GM12878 (cell line): Measurements from ENCODE around the gene CTIF. TPM values are rescaled to one million over a fixed set of nuclear protein-coding genes. Genes with fewer than 3 reads are reported as not detected.

ENCODE experiments used
- ATAC-seq: fragments of 200-7000 bp; cut with Tn5 transposase; 3 replicates; pipeline ENCODE4 v1.9.1; 2020; ENCODE audit warnings: mild to moderate bottlenecking, moderate library complexity
- BruUV-seq: library from RNA; stranded (reverse); fragments of 400-500 nt; replicated peaks from 2 replicates; lab custom pipeline; 2021; lab: Mats Ljungman, UMichigan
- CTCF ChIA-PET: fragments of 300-600 bp; sonication (Branson Sonifier 250); formaldehyde crosslinking; extraction: SDS; loops from one replicate; lab custom pipeline; 2021; ENCODE audit warnings: inconsistent platforms; lab: Yijun Ruan, JAX
- POLR2A ChIA-PET: fragments of 350-600 bp; formaldehyde crosslinking; extraction: SDS; loops from one replicate; lab custom pipeline; 2021; ENCODE audit warnings: inconsistent platforms; lab: Charles Lee
- RAD21 ChIA-PET: fragments of 300-600 bp; sonication (Branson Sonifier 250); formaldehyde crosslinking; loops from one replicate; lab custom pipeline; 2023; ENCODE audit warnings: antibody characterized with exemption; ENCODE audit not compliant: unreplicated experiment; lab: Charles Lee
- SMC1A ChIA-PET: fragments of 300-600 bp; sonication (Branson Sonifier 250); formaldehyde crosslinking; loops from one replicate; lab custom pipeline; 2023; ENCODE audit not compliant: unreplicated experiment, uncharacterized antibody; lab: Charles Lee
- DNase-seq: peaks from one replicate; pipeline ENCODE4 v3.0.0-alpha.2; 2011; ENCODE audit warnings: low read depth, low spot score
- FAIRE-seq: peaks from 3 replicates; lab custom pipeline; 2011; peaks lifted over from hg19 to GRCh38; lab: Jason Lieb, UNC
- H2AFZ ChIP-seq: 2 replicates; pipeline ENCODE4 v1.6.0; 2011; ENCODE audit warnings: low read depth, low read length, control low read depth; ENCODE audit not compliant: control insufficient read depth
- H3K27ac ChIP-seq: 2 replicates; pipeline ENCODE4 v1.5.1; 2011; ENCODE audit warnings: control low read depth; ENCODE audit not compliant: control insufficient read depth, insufficient read depth
- H3K27me3 ChIP-seq, 2 experiments: replicated peaks in 1 of 2; 2 replicates each; pipeline versions ENCODE4 v1.6.0 to v1.6.1; 2011; ENCODE audit warnings: low read length in 1 of 2; ENCODE audit not compliant: control insufficient read depth in 2 of 2, insufficient read depth in 2 of 2
- H3K36me3 ChIP-seq, 2 experiments: 2 replicates each; pipeline ENCODE4 v1.5.1; 2011; ENCODE audit warnings: low read length in 1 of 2; ENCODE audit not compliant: control insufficient read depth in 2 of 2, insufficient read depth in 2 of 2
- H3K4me1 ChIP-seq: 2 replicates; pipeline ENCODE4 v1.6.1; 2011; ENCODE audit warnings: mild to moderate bottlenecking, low read length, moderate library complexity, mixed read lengths; ENCODE audit not compliant: control insufficient read depth, insufficient read depth
- H3K4me2 ChIP-seq: 2 replicates; pipeline ENCODE4 v1.6.0; 2011; ENCODE audit warnings: control low read depth; ENCODE audit not compliant: control insufficient read depth, insufficient read depth
- H3K4me3 ChIP-seq: fragments of 200-600 bp; sonication (generic); 2 replicates; pipeline ENCODE4 v1.5.1; 2016
- H3K79me2 ChIP-seq: 2 replicates; pipeline ENCODE4 v1.6.0; 2011; ENCODE audit warnings: low read length; ENCODE audit not compliant: control insufficient read depth, insufficient read depth
- H3K9ac ChIP-seq: 2 replicates; pipeline ENCODE4 v1.8.0; 2011; ENCODE audit warnings: low read length, control low read depth, mixed read lengths; ENCODE audit not compliant: control insufficient read depth, insufficient read depth
- H3K9me3 ChIP-seq: replicated peaks from 3 replicates; pipeline ENCODE4 v1.5.1; 2011; ENCODE audit warnings: mild to moderate bottlenecking, low read length; ENCODE audit not compliant: control insufficient read depth, insufficient read depth
- H4K20me1 ChIP-seq: 2 replicates; pipeline ENCODE4 v1.6.0; 2011; ENCODE audit not compliant: control insufficient read depth, insufficient read depth
- ESRRA ChIP-seq: IDR thresholded peaks from 2 replicates; pipeline ENCODE4 v1.6.1; 2012; ENCODE audit warnings: mild to moderate bottlenecking, low read length, improper control_type of control experiment
- ETV6 ChIP-seq, 2 experiments: fragments of 450-650 bp in 1 of 2; IDR thresholded peaks in 1 of 2; conservative IDR thresholded peaks in 1 of 2; 2 replicates each; pipeline ENCODE4 v1.6.1; 2014; ENCODE audit warnings: antibody characterized with exemption in 1 of 2, borderline replicate concordance in 1 of 2, low read depth in 1 of 2, mild to moderate bottlenecking in 1 of 2, moderate library complexity in 1 of 2
- HDAC6 ChIP-seq: fragments of 200-600 bp; sonication (generic); IDR thresholded peaks from one replicate; pipeline ENCODE4 v1.8.0; 2017; ENCODE audit warnings: antibody characterized with exemption; ENCODE audit not compliant: unreplicated experiment
- IKZF1 ChIP-seq: fragments of 450-650 bp; conservative IDR thresholded peaks from 2 replicates; pipeline ENCODE4 v1.6.1; 2017; ENCODE audit warnings: antibody characterized with exemption, mild to moderate bottlenecking
- JUNB ChIP-seq: IDR thresholded peaks from 2 replicates; pipeline ENCODE4 v1.6.1; 2016; ENCODE audit warnings: antibody characterized with exemption, mild to moderate bottlenecking
- LARP7 ChIP-seq: fragments of 450-650 bp; IDR thresholded peaks from 2 replicates; pipeline ENCODE4 v1.6.1; 2017; ENCODE audit warnings: mild to moderate bottlenecking
- RUNX3 ChIP-seq: IDR thresholded peaks from 2 replicates; pipeline ENCODE4 v1.6.1; 2012; ENCODE audit warnings: low read length, inconsistent platforms
- SMC3 ChIP-seq: IDR thresholded peaks from 2 replicates; pipeline ENCODE4 v1.6.1; 2011; ENCODE audit warnings: low read length, improper control_type of control experiment, borderline replicate concordance
- SPI1 ChIP-seq: IDR thresholded peaks from 2 replicates; pipeline ENCODE4 v1.6.1; 2011; ENCODE audit warnings: low read depth, mild to moderate bottlenecking, low read length, moderate library complexity, borderline replicate concordance; ENCODE audit not compliant: insufficient read depth
- SREBF2 ChIP-seq: IDR thresholded peaks from 2 replicates; pipeline ENCODE4 v1.6.1; 2012; ENCODE audit warnings: mild to moderate bottlenecking, low read length
- TCF3 ChIP-seq: IDR thresholded peaks from 2 replicates; pipeline ENCODE4 v1.6.1; 2012; ENCODE audit warnings: low read depth, mild to moderate bottlenecking, low read length, borderline replicate concordance; ENCODE audit not compliant: insufficient read depth
- WGBS: methylation state at CpG from one replicate; pipeline ENCODE4 v1.1.6; 2016; ENCODE audit warnings: low lambda C conversion rate; ENCODE audit not compliant: insufficient replicate concordance, insufficient coverage; ENCODE audit errors: missing lambda C conversion rate; 5-methylcytosine and 5-hydroxymethylcytosine counted together
- in situ Hi-C: fragments of 300-500 bp; cut with MboI; formaldehyde crosslinking; loops from 9 replicates; pipeline ENCODE4 v1.14.3; 2018; ENCODE audit warnings: mixed read lengths
- intact Hi-C: fragments of 100-400 bp; cut with micrococcal nuclease; formaldehyde crosslinking; loops from one replicate; pipeline ENCODE4 v1.14.2; 2022; ENCODE audit not compliant: unreplicated experiment
- polyA plus RNA-seq, 11 experiments: library from polyadenylated mRNA; depleted of rRNA in 4 of 11; unstranded in 6 of 11; stranded (reverse) in 5 of 11; fragments of >200 nt; fragmentation: Nextera tagmentation in 4 of 11; fragmentation: Illumina TruSeq in 1 of 11; extraction: Ambion mirVana in 4 of 11; extraction: Trizol in 1 of 11; gene quantifications; 1 replicate in 1 of 11; 2 replicates in 10 of 11; pipeline versions ENCODE4 v1.2.1 to v1.2.3, GENCODE V29; 2011 to 2016; ENCODE audit warnings: inconsistent platforms in 2 of 11, missing spikeins in 2 of 11, low read depth in 1 of 11
- total RNA-seq, 4 experiments: library from RNA; depleted of rRNA in 3 of 4; stranded (reverse); fragments of >200 nt in 3 of 4; fragmentation: Illumina TruSeq in 1 of 4; extraction: Trizol in 1 of 4; gene quantifications; 2 replicates each; pipeline versions ENCODE4 v1.2.1 to v1.2.3, GENCODE V29; 2013 to 2021

The CTIF gene
- total and polyA plus RNA-seq, 10 of the 15 experiments (the other 5 are each of a cell fraction or from before 2014, with no cell fraction given), result 0.06 to 11.6 (median 2.5) TPM

GRCh38 chr18:48698707-48699106 lies 159.9 kb downstream of the CTIF start:
- no peaks in the 10 kb centered on the region for H3K27me3 ChIP-seq
- peaks cover 16% of the 10 kb centered on the region for H3K4me1 ChIP-seq
- FAIRE-seq (peak; percentile 74), ATAC-seq (peak; percentile 94), DNase-seq (no peak)
- no peak overlapping the region; the same call in 1 of the 2 replicates for H3K4me2 ChIP-seq
- H3K79me2 ChIP-seq, result no peaks in the 10 kb centered on the region
- H3K4me3 ChIP-seq, result no peak overlapping the region
- CTCF ChIA-PET, result interaction anchor here (1.0 to 2.2 kb wide), 4 partner anchors 13 to 342 kb away, joined by 3 to 8 read pairs (median 6); no protein-coding TSS in a partner anchor
- intact Hi-C loops, result no loop called here
- no peaks in the 10 kb centered on the region for H3K36me3 ChIP-seq
- no peak overlapping the region for H3K9ac ChIP-seq
- H4K20me1 ChIP-seq, result no peaks in the 10 kb centered on the region
- POLR2A ChIA-PET, result no interaction called here
- no peak overlapping the region for H2AFZ ChIP-seq
- H3K27ac ChIP-seq, result no peak overlapping the region
- H3K9me3 ChIP-seq, result no peaks in the 10 kb centered on the region
- TF ChIP-seq SPI1 (peak; percentile 52; the same call in 1 of the 2 replicates), RUNX3 (peak; percentile 59), SMC3 (no peak), TCF3 (0 out of 2 replicates have a peak, but pooled peaks have one; percentile 14), JUNB (peak; percentile 33; the same call in 1 of the 2 replicates), HDAC6 (no peak), ESRRA (no peak), SREBF2 (no peak), ETV6 (conservative IDR thresholded peaks at IDR 0.05 in 1 of 2, IDR thresholded peaks at IDR 0.05 in 1 of 2; ENCODE audit: borderline replicate concordance in 1 of 2, low read depth in 1 of 2) (peak in 1 of 2 experiments; percentile 31; a peak in 1 of 4 replicates), LARP7 (0 out of 2 replicates have a peak, but pooled peaks have one; percentile 28), IKZF1 (0 out of 2 replicates have a peak, but pooled peaks have one; percentile 32)
- TF ChIP-seq, all 136 proteins: peak for 7
- in situ Hi-C loops, result loop anchor here (25.0 kb wide), 1 partner anchor 714 kb away; no protein-coding TSS in a partner anchor
- ChIA-PET SMC1A (interaction anchor here (0.8 to 1.6 kb wide), 7 partner anchors 11 to 481 kb away, joined by 3 to 7 read pairs (median 3); no protein-coding TSS in a partner anchor), RAD21 (interaction anchor here (1.4 to 1.7 kb wide), 3 partner anchors 9 to 31 kb away, joined by 4 to 6 read pairs (median 6); no protein-coding TSS in a partner anchor)
- 4% methylated on average over 5 of the region's 5 CpGs for WGBS
- no TSS peak for BruUV-seq
